Activated CD4-positive, alpha-beta T cell treated with anti-CD3 and anti-CD28 coated beads, Interleukin-2, amount 50 U/mL, for 4 hours (primary cell): Measurements from ENCODE around the gene MKLN1.
"Not testable (repeated sequence)": the region's sequence is repeated elsewhere in the genome, so short reads cannot be mapped to it uniquely, and the experiment has no call there.

Source experiments
- DNase-seq, 2 experiments: peaks; one replicate each; pipeline ENCODE4 v3.0.0-alpha.2; 2020

MKLN1 gene

DNA sequence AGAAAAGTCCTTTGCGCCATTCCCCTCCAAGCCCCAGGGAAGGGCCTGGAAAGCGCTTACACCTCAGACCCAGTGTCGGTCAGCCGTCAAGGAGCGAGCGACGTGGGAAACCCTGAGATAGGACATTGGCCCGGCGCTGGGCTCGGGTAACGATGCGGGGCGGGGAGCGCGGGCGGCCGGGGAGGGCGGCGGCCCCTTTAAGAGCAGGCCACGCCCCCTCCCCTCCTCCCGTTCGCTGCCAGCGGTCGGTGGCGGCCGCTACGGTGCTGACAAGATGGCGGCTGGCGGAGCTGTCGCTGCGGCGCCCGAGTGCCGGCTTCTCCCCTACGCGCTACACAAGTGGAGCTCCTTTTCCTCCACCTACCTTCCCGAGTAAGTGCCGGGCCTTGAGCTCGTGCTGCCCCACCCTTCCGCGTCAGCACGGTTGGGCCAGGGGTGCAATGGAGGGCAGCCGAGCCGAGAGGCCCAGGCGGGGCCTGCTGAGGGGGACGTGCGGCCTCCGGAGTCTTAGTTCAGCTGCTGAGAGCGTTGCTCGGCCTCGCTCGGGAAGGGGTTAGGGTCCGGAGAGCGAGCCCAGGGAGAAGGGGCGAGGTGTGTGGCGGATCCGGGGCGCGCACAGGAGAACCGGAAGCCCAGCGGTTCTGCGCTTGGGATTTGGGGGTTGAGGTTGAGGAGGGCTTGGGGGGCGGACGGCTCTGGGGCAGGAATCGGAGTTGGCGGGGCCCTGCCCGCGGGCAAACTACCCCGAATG is at the start of gene MKLN1:
Gene MKLN1, plus strand, starts transcription at position 251 of the 751 bp plus-strand sequence. Its CDS starts 24 bp downstream, at position 275.
- peak; percentile 84 to 86 for DNase-seq

GRCh38 chr7:131279044-131279443 is 48.6 kb upstream of the MKLN1 start:
- no peak for DNase-seq

DNA sequence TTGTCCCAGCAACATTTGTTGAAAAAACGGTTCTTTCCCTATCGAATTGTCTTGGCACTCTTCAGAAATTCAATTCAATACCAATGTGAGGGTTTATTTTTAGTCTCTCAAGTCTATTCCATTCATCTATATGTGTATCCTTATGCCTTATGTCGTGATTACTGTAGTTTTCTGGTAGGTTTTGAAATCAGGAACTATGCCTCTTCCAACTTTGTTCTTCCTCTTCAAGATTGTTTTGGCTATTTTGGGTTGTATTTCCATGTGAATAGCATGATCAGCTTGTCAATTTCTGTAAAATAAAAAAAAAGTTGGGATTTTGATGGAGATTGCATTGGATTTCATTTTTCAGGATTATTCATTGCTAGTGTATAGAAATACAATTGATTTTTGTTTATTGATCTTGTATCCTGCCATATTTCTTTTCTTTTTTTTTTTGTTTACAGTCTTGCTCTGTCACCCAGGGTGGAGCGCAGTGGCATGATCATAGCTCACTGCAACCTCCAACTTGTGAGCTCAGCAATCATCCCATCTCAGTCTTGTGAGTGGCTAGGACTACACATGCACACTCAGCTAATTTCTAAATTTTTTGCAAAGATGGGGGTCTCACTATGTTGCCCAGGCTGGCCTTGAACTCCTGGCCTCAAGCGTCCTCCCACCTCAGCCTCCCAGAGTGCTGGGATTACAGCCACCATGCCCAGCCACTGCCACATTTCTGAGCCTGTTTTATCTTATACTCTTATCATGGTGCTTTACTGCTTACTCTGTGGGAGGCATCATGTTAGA is 46.2 kb upstream of the MKLN1 start:
- DNase-seq = no peak

DNA sequence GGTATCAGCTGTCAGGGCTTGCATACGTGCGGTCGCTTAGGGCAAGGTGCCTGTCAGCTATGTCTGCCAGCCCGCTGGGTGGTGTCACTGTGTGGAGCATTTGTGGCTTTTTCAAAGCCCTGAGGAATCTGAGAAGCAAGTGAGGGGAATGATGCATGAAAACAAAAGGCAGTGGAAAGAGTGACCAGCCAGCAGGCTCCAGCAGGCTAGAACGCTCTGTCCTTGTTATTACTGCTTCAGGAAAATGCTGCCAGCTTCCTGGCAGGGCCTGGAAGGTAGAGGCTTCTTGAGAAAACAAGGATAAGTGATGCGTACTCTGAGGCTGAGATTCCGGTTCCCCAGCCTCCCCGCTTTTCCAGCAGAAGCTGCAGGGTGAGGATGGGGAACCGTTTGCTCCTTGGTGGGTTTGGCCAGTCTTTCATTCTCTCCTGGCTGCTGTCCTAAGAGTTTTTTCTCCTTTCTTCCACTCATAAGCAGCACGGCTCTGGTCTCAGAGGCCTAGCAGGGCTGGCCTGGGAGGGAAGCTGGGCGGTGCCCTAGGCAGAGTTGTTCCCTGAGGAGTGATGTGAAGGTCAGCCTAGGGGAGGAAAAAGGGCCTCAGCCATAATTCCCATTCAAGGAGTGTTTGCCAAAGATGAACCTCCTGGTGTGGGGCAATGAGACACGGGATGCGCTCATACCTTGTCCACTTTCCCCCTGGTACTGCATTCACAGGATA is 42.8 kb upstream of the MKLN1 start:
- no peak for DNase-seq

DNA sequence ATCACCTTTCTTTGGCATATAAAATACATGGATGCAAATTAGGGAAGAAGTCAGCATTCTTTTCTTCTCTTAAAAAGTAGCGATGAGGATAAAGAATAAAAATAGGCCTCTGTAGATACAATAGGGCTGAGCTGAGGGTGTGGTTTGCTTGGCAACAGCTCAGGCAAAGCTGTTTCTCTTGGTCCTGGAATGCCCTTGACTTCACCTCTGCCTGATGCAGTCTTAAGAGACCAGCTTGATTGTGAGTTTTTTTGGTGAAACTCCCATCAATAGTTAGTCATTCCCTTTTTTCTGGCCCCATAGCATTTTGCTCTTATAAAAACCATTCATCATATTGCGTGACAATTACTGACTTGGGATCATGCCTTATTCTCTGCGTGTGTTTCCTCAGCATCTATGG is 42.1 kb upstream of the MKLN1 start:
- no peak for DNase-seq

DNA sequence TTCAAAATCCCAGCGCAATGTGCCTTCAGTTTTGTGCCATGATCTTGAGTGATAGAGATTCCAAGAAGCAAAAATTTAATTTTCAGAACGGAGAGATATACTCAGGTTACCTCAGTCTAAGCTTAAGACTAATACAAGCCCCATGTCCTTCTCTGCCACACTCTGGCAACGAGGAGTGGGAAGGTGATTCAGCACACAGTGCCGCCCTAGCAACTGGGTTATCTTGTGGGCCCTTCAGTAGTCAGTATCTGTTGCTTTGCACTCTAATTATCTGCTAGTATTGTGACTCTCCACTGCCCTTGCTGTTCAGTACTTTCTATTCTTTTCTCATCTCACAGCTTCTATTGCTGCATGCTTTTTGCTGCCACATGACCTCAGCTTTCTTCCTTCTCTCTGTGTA is 39.2 kb upstream of the MKLN1 start:
- no peak for DNase-seq

GRCh38 chr7:131289051-131289450 is 38.6 kb upstream of the MKLN1 start:
- DNase-seq = no peak

GRCh38 chr7:131292141-131292905 is 35.4 kb upstream of the MKLN1 start:
- DNase-seq = no peak

GRCh38 chr7:131293018-131293417 is 34.7 kb upstream of the MKLN1 start:
- DNase-seq = no peak

GRCh38 chr7:131294553-131294952 is 33.1 kb upstream of the MKLN1 start:
- DNase-seq = no peak

- no peak for DNase-seq
These were observed 29.1 kb upstream of the MKLN1 start for GRCh38 chr7:131298608-131298992.

GRCh38 chr7:131299074-131299473 is 28.6 kb upstream of the MKLN1 start:
- DNase-seq = no peak

- no peak for DNase-seq
These were observed 27.6 kb upstream of the MKLN1 start for GRCh38 chr7:131300078-131300477.

- no peak for DNase-seq
These were observed 26.9 kb upstream of the MKLN1 start for GRCh38 chr7:131300572-131301466.

- no peak for DNase-seq
These were observed 25.2 kb upstream of the MKLN1 start for GRCh38 chr7:131302446-131302845.

DNA sequence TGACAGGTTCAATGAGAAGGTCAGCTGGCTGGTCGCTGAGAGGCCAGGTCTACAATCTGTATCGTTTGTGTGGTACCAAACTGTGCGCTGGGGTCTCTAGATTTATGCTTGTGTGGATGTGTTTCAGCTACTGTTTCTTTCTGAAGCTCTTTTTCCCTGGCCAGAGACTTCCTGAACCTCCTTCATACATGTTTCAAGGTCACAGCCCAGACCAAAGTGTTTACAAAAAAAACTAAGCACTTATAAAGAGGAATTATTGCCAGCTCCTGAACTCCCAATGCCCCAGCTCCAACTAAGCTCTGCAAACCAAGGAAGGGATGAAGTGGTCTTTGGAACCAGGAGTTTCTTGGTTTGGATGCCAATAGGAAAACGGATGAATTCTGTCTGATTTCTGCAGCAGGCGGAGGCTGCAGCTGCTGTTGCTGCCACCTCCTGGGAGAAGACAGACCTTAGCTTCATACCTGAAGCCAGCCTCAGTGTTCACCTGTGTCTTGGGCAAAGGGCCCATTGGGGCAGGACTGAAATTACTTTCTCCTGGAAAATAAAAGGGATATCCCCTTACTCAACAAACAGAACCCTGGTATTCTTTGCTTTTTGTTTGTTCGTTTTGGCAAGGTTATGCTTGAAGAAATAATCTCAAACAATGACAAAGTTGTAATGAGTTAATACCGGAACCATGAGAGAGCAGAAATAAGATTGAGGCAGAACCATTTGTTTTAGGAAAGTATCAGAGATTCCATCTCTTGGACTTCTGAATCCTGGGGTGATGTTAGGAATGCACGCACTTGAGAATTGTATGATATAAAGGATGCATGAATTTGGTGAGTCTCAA is 24.6 kb upstream of the MKLN1 start:
- DNase-seq = peak; percentile 8 to 11

DNA sequence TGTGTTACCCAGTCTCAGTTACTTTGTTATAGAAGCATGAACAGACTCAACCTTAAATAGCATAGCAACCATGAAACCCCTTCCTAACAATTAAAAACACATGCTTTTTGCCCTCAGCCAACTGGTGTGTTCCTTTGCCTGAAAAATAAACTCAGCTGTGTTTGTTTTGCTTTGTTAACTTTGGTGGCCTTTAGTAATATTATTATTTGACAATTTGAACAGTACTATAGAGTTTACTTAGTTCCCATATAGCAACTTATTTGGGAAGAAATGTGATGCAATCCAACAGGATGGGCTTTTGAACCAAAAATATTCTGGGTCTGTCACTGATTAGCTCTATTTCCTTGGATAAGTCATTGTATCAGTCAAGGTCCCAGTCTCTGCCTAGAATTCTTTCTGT is 22.5 kb upstream of the MKLN1 start:
- no peak for DNase-seq

- DNase-seq = not testable (repeated sequence)
These were observed 21.6 kb upstream of the MKLN1 start for GRCh38 chr7:131306041-131306440.

- no peak for DNase-seq
These were observed 20.9 kb upstream of the MKLN1 start for GRCh38 chr7:131306777-131307176.

DNA sequence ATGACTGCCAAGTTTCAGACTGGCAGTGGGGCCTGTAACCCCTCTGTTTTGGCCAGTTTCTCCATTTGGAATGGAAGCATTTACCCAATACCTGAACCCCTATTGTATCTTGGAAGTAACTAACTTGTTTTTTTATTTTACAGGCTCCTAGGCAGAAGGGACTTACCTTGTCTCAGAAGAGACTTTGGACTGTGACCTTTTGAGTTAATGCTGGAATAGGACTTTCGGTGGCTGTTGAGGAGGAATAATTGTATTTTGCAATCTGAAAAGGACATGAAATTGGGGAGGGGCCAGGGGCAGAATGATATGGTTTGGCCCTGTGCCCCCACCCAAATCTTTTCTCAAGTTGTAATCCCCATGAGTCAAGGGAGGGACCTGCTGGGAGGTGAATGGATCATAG is 20.0 kb upstream of the MKLN1 start:
- DNase-seq = no peak

DNA sequence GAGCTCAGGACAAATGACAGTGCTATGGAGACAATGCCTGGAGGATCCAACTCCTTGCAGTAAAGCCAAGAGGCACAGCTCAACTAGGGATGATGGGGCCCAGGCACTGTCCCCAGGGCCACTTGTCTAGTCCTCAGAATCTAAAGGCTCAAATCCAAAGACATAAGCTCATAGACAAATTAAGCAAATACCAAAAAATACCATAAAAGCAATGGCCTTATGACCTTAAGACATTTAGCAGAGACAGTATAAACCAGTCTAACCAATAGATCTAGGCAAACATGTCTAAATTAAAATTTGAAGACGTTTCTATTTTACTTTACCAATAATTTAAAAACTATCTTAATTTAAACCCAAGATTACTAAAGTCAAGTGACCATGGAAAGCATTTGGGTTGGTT is 14.8 kb upstream of the MKLN1 start:
- DNase-seq = no peak
